Uterus (tissue), 2 donors: ENCODE measurements around the gene RAB14.

ENCODE experiments used
- CTCF ChIP-seq, 4 experiments: fragments of 200-600 bp in 2 of 4; fragments of 450-650 bp in 2 of 4; sonication (generic) in 2 of 4; IDR thresholded peaks; one replicate each; pipeline ENCODE4 v1.5.1; 2016 to 2019; ENCODE audit warnings: antibody characterized with exemption in 4 of 4, mild to moderate bottlenecking in 2 of 4, moderate library complexity in 1 of 4
- POLR2A ChIP-seq, 2 donors: fragments of 450-650 bp; IDR thresholded peaks; one replicate each; pipeline ENCODE4 v1.6.1; 2016; ENCODE audit warnings: antibody characterized with exemption in 2 of 2, mild to moderate bottlenecking in 1 of 2, moderate library complexity in 1 of 2

GRCh38 chr9:121171236-121171635, 30.4 kb downstream of the RAB14 start:
- TF ChIP-seq POLR2A (IDR thresholded peaks at IDR 0.05) (no peak), CTCF (IDR thresholded peaks at IDR 0.05) (no peak)
